ENCODE data around the gene DLGAP5.

Gene DLGAP5

DNA sequence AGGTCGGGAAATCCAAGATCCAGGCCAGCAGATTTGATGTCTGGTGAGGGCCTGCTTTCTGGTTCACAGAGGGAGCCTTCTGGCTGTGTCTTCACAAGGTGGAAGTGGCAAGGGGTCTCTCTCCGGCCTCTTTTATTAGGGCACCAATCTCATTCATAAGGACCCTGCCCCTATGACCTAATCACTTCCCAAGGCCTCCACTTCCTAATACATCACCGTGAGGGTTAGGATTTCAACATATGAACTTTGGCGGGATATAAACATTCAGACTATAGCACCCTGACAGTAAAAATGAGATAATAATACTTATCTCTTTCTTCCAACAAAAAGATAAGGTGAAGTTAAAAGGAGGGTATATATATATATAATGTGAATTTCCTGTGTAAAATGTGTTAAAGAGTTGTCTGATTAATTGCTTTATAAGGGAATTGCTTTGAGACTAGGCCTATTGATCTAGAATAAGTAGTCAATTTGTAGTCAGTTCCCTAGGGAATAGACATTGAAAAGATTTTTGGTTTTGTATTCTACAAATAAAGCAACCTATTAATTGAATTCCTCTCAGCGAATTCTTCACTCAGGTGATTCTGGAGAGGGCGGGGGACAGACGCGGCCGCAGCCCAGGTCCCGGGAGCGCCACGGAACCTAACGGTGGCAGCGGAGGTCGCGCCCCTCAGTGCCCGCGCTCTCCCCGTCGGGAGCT lies 62.8 kb downstream of the DLGAP5 start:
- DNase-seq = no peak

DNA sequence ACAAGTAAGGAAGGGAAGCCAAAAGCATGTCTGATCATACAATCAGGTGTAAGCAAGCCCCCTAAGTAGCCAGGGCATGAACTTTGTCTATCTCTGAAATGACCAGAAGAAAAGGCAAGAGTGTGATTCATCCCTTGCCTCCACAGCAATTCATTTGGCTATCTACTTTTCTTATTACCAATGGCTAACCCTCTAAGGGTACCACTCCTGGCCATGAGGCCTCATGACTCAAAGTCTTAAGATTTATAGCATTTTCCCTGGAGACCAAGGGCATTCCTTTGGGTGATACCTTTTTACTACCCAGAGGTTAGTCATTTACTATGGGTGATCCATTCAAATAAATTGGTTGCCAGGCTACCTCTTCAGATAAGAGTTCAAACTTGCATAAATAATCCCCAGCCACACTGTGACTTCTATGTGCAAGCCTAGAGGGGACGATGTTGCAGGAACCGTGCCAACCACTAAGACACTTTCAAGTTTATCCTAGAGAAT lies 63.9 kb downstream of the DLGAP5 start:
- no peak for DNase-seq

- DNase-seq = no peak
Measured at GRCh38 chr14:55126932-55127459, 64.4 kb downstream of the DLGAP5 start.

DNA sequence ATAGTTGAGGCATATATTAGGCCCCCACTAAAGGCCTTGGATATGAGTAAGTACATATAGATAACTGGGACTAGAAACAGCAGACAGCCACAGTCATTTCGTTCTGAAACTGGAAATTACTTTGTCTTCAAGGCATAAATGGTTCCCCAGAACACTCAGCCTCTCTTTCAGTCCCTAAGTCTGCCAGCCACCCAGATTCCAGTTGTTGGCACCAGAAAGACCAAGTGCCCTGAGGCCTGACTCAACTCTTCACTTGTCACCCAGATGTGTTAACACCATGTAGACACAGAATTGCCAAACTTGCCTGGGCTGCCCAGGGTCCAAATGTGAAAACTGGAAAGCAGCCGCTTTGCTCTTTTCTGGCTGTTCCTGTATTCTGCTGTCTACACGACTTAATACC lies 65.4 kb downstream of the DLGAP5 start:
- DNase-seq = no peak

DNA sequence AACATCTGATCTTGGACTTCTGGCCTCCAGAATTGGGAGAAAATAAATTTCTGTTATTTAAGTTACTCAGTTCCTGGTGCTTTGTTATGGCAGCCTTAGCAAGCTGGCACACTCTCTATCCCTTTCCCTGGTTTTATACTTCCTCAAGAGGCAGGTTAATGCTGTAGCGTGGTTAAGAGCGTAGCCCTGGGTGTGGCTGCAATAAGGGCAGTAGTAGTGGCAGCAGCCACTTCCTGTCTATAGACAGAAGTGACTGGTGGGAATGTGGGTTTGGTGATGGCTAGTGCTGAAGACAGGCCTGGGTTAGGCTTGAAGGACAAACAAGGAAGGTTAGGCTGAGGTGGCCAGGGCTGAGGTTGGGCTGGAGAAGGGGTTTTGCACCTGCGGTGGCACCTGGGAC lies 66.0 kb downstream of the DLGAP5 start:
- no peak for DNase-seq

GRCh38 chr14:55124774-55125386 lies 66.5 kb downstream of the DLGAP5 start:
- DNase-seq = no peak

GRCh38 chr14:55123852-55124639 lies 67.3 kb downstream of the DLGAP5 start:
- DNase-seq = no peak

DNA sequence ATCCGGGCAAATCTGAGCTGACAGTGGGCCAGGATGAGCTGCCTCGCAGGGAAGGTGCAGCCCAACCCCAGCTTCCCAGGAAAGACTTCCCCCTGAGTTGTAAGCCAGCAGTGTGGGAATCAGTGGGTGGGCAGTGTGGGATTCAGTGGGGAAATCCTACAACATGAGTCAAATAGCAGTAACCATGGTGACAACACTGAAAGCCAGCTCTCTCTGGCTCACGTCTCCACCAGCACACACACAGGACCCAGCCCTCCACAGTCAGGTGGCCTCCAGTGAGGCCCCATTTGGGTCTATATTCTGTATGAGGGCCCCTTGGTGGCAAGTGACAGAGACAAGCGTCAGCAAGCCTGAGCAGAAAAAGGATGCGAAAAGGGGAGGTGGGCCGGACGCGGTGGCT lies 68.3 kb downstream of the DLGAP5 start:
- no peak for DNase-seq

DNA sequence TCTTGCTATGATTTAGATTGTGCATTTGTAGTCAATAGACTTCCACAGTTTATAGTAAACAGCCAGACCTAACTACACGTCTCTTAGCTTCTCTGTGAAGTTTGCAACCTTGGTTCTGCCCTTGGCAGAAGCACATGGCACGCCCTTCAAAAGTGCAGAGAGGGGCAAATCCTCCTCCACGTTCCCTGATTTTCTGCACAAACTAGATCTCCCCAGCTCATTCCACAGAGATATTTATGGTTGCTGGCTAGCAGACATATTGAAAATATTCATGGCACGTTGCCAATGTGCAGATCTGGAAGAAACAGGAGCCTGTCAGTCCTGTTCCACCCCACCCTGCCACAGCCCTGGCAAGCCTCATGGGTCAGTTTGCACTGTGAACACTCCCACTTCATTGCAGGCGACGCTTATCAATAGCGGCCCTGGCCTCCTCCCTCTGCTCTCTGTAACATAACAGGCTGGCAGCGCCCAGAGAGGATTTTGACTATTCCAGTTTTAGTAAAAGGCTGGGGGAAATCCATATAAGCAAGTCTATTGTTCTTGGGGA lies 68.9 kb downstream of the DLGAP5 start:
- DNase-seq = no peak

- no peak for DNase-seq
Measured at GRCh38 chr14:55121628-55122439, 69.6 kb downstream of the DLGAP5 start.

DNA sequence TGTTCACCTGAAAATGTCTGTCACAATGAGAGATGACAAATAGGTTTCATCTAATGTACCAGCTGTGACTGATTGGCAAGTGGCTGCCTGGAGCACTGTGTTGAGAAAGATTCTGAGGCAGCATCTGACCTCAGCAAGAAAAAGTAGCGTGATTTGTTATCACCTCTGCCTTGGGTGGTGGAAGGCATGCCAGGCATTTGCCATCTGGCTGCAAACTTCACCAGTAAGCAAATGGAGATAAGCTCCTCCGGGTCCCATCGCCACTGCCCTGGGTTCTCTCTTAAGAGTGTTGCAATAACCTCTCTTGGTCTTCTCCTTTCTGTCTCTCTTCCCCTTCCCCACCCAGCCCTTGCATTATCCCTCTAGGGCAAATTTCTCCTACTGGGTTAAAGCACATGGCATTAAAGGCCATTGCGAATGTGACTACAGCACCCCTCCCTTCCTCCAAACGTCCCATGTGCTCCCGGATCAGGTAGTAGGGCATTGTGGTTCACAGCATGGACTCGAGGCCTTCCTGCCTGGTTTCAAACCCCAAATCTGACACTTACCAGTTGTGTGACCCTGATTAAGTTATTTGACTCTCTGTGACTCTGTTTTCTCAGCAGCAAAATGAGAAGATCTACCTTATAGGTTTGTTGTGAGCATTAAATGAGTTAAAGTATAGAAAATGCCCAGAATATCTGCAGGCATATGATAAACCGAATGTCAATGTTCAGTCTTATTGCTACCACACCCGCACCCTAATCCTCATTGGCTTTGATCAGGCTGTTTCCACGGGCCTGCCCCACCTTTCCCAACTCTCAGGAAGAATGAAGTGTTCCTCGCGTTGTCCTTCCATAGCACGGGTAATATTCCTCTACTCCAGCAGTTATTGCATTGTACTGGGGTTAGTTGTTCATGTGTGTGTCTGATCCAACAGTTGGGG lies 70.6 kb downstream of the DLGAP5 start:
- DNase-seq = no peak

GRCh38 chr14:55118761-55119160 lies 72.6 kb downstream of the DLGAP5 start:
- no peak for DNase-seq

DNA sequence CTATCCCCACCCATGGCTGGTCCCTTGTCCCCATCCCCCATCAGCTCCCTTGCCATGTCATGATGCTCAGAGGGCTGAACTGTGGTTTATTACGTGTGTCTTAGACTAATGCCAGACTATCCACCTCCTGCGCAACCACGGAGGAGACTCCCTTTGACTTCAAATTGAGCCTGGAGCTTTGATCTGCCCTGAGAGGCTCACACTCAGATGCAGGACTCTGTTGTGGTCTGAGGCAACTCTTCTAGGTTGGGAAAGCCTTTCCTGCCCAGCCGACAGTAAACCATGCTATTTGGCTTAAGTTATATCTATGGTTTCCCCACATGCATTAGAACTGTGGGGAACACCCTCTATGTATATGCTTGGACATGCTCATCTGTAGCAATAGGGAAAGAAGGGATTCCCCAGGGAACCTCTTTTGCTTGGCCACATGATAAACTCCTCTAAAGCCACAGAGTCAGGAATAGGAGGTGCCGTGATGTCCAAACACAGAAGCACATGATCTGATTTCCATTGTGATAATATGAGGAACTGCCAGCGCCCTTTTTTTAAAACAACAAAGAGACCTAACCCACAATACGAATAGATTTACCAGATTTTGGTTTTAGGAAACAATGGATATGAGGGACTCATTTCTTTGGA lies 73.5 kb downstream of the DLGAP5 start:
- no peak for DNase-seq

DNA sequence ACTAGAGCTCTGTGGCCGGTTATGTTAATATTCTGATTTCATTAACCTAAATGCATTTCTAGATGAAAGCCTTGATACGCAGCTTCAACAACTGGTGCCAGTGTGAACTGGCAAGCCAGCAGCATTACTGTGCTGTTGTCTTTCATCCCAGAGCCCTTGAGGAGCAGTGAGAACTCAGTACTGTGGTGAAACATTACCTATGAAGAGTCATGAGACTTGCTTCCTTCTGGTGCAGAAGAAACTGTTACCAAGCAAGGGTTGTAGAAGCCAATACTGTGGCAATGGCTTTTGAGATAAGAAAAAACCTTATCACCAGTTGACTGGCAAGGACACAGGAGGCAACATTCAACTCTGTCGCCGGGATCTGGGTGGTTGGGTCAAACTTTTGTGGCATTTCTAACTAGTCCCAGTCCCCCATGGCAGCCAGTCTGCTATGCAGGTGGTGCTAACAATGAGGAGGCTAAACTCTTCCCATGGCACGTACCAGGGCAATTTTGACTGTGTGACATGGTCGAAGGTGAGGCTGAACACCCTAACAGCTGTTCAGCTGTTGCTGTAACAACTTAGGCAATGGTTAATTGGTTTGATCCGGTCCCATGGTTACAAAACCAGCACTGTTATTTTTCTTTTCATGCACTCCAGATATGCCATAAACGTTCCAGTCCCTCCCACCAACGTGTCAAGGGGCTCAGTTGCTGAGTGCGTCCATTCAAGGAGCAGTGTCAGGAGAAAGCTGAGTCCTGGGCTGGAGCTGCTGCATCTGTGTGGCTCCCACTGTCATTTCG lies 74.9 kb downstream of the DLGAP5 start:
- DNase-seq = no peak

- no peak for DNase-seq
Measured at GRCh38 chr14:55115861-55116245, 75.5 kb downstream of the DLGAP5 start.

GRCh38 chr14:55115460-55115859 lies 75.9 kb downstream of the DLGAP5 start:
- DNase-seq = no peak

DNA sequence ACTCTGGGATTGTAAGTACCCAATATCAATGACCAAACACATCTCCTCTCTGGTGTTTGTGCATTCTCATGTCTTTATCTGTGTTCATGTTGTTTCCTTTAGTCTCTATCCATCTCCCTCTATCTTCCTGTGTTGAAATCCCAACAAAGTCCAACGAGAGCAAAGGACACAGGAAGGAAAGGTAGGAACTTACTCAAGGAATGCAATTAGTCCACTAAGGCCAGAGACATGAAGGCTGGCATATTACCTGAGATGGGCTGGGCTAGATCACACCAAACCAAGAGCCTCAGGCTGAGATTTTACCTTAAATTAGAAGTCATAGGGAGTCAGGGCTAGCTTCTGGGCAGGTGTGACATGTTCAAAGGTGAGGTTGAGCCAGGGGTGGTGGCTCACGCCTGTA lies 76.7 kb downstream of the DLGAP5 start:
- DNase-seq = no peak

GRCh38 chr14:55111122-55111708 lies 80.2 kb downstream of the DLGAP5 start:
- DNase-seq = no peak

- no peak for DNase-seq
Measured at GRCh38 chr14:55109836-55110235, 81.5 kb downstream of the DLGAP5 start.

Measured in activated CD4-positive, CD25-positive, alpha-beta regulatory T cell treated with anti-CD3 and anti-CD28 coated beads, Interleukin-2, amount 50 U/mL, for 72 hours (primary cell).